Endothelial cell of umbilical vein (primary cell): ENCODE results near the gene TRAPPC2. TPM values are rescaled to one million over a fixed set of nuclear protein-coding genes. Genes with fewer than 3 reads are reported as not detected.
"Not testable (repeated sequence)": the region's sequence is repeated elsewhere in the genome, so short reads cannot be mapped to it uniquely, and the experiment has no call there.

Experiments used
- BruUV-seq: library from RNA; stranded (reverse); fragments of 400-500 nt; replicated peaks from 2 replicates; lab custom pipeline; 2021; lab: Mats Ljungman, UMichigan
- CTCF ChIA-PET: fragments of 300-600, 350-600 bp; sonication (Branson Sonifier 250); formaldehyde crosslinking; loops from one replicate; lab custom pipeline; 2021; ENCODE audit warnings: antibody characterized with exemption, inconsistent platforms; lab: Charles Lee
- POLR2A ChIA-PET: fragments of 300-600, 350-600 bp; sonication (Branson Sonifier 250); formaldehyde crosslinking; loops from one replicate; lab custom pipeline; 2021; ENCODE audit warnings: antibody characterized with exemption, inconsistent platforms; lab: Charles Lee
- DNase-seq: peaks from one replicate; pipeline ENCODE4 v3.0.0-alpha.2; 2011; ENCODE audit warnings: low read depth, low spot score
- FAIRE-seq: peaks from 2 replicates; lab custom pipeline; 2011; peaks lifted over from hg19 to GRCh38; lab: Jason Lieb, UNC
- H2AFZ ChIP-seq: 2 replicates; pipeline ENCODE4 v1.6.0; 2012; ENCODE audit warnings: low read depth, low read length, control low read depth, inconsistent platforms
- H3K27ac ChIP-seq: 2 replicates; pipeline ENCODE4 v1.5.1; 2011; ENCODE audit warnings: low read depth, mild to moderate bottlenecking, control low read depth, low read length, moderate library complexity; ENCODE audit not compliant: insufficient read depth
- H3K27me3 ChIP-seq, 2 experiments: 2 replicates each; pipeline versions ENCODE4 v1.6.0 to v1.6.1; 2011; ENCODE audit warnings: low read length in 2 of 2, mixed read lengths in 1 of 2; ENCODE audit not compliant: control insufficient read depth in 2 of 2, insufficient read depth in 2 of 2
- H3K36me3 ChIP-seq, 2 experiments: 2 replicates in 1 of 2; 3 replicates in 1 of 2; pipeline ENCODE4 v1.5.1; 2011; ENCODE audit warnings: low read length in 2 of 2, mild to moderate bottlenecking in 1 of 2, moderate library complexity in 1 of 2; ENCODE audit not compliant: control insufficient read depth in 2 of 2, insufficient read depth in 2 of 2; ENCODE audit errors: extremely low read depth in 1 of 2
- H3K4me1 ChIP-seq: 3 replicates; pipeline ENCODE4 v1.5.1; 2011; ENCODE audit warnings: mild to moderate bottlenecking, low read length; ENCODE audit not compliant: control insufficient read depth, insufficient read depth; ENCODE audit errors: extremely low read depth
- H3K4me2 ChIP-seq: 2 replicates; pipeline ENCODE4 v1.6.1; 2011; ENCODE audit warnings: low read length, control low read depth, mixed read lengths; ENCODE audit not compliant: insufficient read depth
- H3K4me3 ChIP-seq, 3 experiments: fragments of 200-600 bp in 1 of 3; sonication (generic), shearing (Covaris generic) in 1 of 3; replicated peaks in 1 of 3; 2 replicates each; pipeline ENCODE4 v1.5.1; 2011 to 2016; ENCODE audit warnings: control low read depth in 3 of 3, low read length in 3 of 3, mild to moderate bottlenecking in 2 of 3, inconsistent platforms in 1 of 3, low read depth in 1 of 3, moderate library complexity in 1 of 3; ENCODE audit not compliant: insufficient read depth in 1 of 3
- H3K79me2 ChIP-seq: 2 replicates; pipeline ENCODE4 v1.6.0; 2012; ENCODE audit warnings: low read length, inconsistent platforms; ENCODE audit not compliant: control insufficient read depth, insufficient read depth
- H3K9ac ChIP-seq: replicated peaks from 2 replicates; pipeline ENCODE3; 2011; ENCODE audit warnings: low read length, control low read depth; ENCODE audit not compliant: insufficient read depth; ENCODE audit errors: extremely low read depth
- H3K9me1 ChIP-seq: replicated peaks from 3 replicates; pipeline ENCODE4 v1.6.0; 2011; ENCODE audit warnings: mild to moderate bottlenecking, low read length; ENCODE audit not compliant: control insufficient read depth, insufficient read depth; ENCODE audit errors: extremely low read depth
- H3K9me3 ChIP-seq: replicated peaks from 2 replicates; pipeline ENCODE4 v1.5.1; 2012; ENCODE audit warnings: low read length, inconsistent platforms; ENCODE audit not compliant: control insufficient read depth, insufficient read depth
- H4K20me1 ChIP-seq: replicated peaks from 2 replicates; pipeline ENCODE3; 2011; ENCODE audit warnings: mild to moderate bottlenecking, low read length; ENCODE audit not compliant: control insufficient read depth, insufficient read depth; ENCODE audit errors: extremely low read depth
- CTCF ChIP-seq, 2 donors: IDR thresholded peaks; 1 replicate in 1 of 2; 2 replicates in 1 of 2; pipeline ENCODE4 v1.5.1; 2011; ENCODE audit warnings: low read length in 2 of 2, mild to moderate bottlenecking in 2 of 2, moderate library complexity in 2 of 2, control low read depth in 1 of 2, inconsistent platforms in 1 of 2, low read depth in 1 of 2; ENCODE audit not compliant: insufficient read depth in 1 of 2; ENCODE audit errors: extremely low read depth in 1 of 2
- EZH2 ChIP-seq: IDR thresholded peaks from 2 replicates; pipeline ENCODE4 v1.6.1; 2012; ENCODE audit warnings: borderline replicate concordance, low read depth, mild to moderate bottlenecking, moderate library complexity, low read length, inconsistent platforms; ENCODE audit not compliant: severe bottlenecking
- FOS ChIP-seq: IDR thresholded peaks from 2 replicates; pipeline ENCODE4 v1.6.1; 2011; ENCODE audit warnings: mild to moderate bottlenecking, low read length, moderate library complexity, borderline replicate concordance; ENCODE audit not compliant: insufficient read depth
- GATA2 ChIP-seq: IDR thresholded peaks from 2 replicates; pipeline ENCODE4 v1.7.0; 2011; ENCODE audit warnings: low read depth, mild to moderate bottlenecking, moderate library complexity, mixed read lengths, low read length; ENCODE audit not compliant: insufficient read length, insufficient read depth
- JUN ChIP-seq: IDR thresholded peaks from 2 replicates; pipeline ENCODE4 v1.6.1; 2011; ENCODE audit warnings: borderline replicate concordance, low read depth; ENCODE audit not compliant: insufficient read length, insufficient read depth
- MAX ChIP-seq: IDR thresholded peaks from 2 replicates; pipeline ENCODE4 v1.6.1; 2011; ENCODE audit not compliant: insufficient read depth, insufficient read length
- MYC ChIP-seq: IDR thresholded peaks from one replicate; pipeline ENCODE4 v1.6.1; 2011; ENCODE audit warnings: mild to moderate bottlenecking, low read depth, low read length
- POLR2A ChIP-seq: IDR thresholded peaks from 2 replicates; pipeline ENCODE4 v1.6.1; 2012; ENCODE audit warnings: low read depth, mild to moderate bottlenecking, control low read depth, low read length
- POLR2AphosphoS5 ChIP-seq: IDR thresholded peaks from 2 replicates; pipeline ENCODE4 v1.6.1; 2012; ENCODE audit warnings: low read depth, mild to moderate bottlenecking, control low read depth, low read length, moderate library complexity; ENCODE audit not compliant: insufficient read depth
- dilution Hi-C: fragments of 300-500 bp; cut with MboI; formaldehyde crosslinking; loops from one replicate; pipeline ENCODE4 v1.15.0; 2019; ENCODE audit warnings: low sequenced_read_pairs; ENCODE audit not compliant: extremely low pct_ligation_motif_present
- intact Hi-C: fragments of 100-400 bp; cut with micrococcal nuclease; formaldehyde crosslinking; loops from one replicate; pipeline ENCODE4 v1.10.0; 2022
- polyA plus RNA-seq, 4 experiments: library from polyadenylated mRNA; depleted of rRNA in 3 of 4; stranded (reverse) in 3 of 4; unstranded in 1 of 4; fragments of >200 nt; gene quantifications; 2 replicates each; pipeline versions ENCODE4 v1.2.1 to v1.2.3, GENCODE V29; 2011 to 2012; ENCODE audit warnings: missing spikeins in 1 of 4
- total RNA-seq: library from RNA; stranded (reverse); gene quantifications from 2 replicates; pipeline ENCODE4 v1.2.3, GENCODE V29; 2021

TRAPPC2 gene
- total and polyA plus RNA-seq, 2 donors (not counting 3 experiments of a cell fraction or from before 2014, with no cell fraction given), result 6.6 to 13.0 TPM

- Histone ChIP-seq H3K27me3 (no peaks in the 10 kb centered on the region), H3K4me3 (no peak overlapping the region), H2AFZ (no peak overlapping the region), H3K36me3 (no peaks in the 10 kb centered on the region), H3K27ac (no peak overlapping the region), H3K9me1 (no peaks in the 10 kb centered on the region), H3K9me3 (no peaks in the 10 kb centered on the region), H3K79me2 (no peaks in the 10 kb centered on the region), H4K20me1 (no peaks in the 10 kb centered on the region), H3K4me1 (no peaks in the 10 kb centered on the region), H3K4me2 (no peak overlapping the region), H3K9ac (no peak overlapping the region)
- FAIRE-seq (no peak), DNase-seq (no peak)
- no TSS peak for BruUV-seq
- CTCF ChIA-PET, result interaction anchor here (1.4 kb wide), 1 partner anchor 18 kb away, joined by 3 read pairs; the partner anchor contains the start of gene RAB9A
- intact Hi-C loops, result no loop called here
- POLR2A ChIA-PET, result no interaction called here
- dilution Hi-C loops, result no loop called here
- no peak for TF ChIP-seq MAX
- no peak for TF ChIP-seq GATA2
- TF ChIP-seq MYC, result no peak
- no peak for TF ChIP-seq JUN
- no peak for TF ChIP-seq EZH2
- no peak for TF ChIP-seq POLR2A
- TF ChIP-seq FOS, result no peak
- TF ChIP-seq CTCF (IDR thresholded peaks at IDR 0.05; ENCODE audit: extremely low read depth in 1 of 2, insufficient read depth in 1 of 2, low read depth in 1 of 2, low read length in 2 of 2), result no peak
- TF ChIP-seq POLR2AphosphoS5, result no peak
These were observed 64.2 kb downstream of the TRAPPC2 start for GRCh38 chrX:13670197-13670596.

GRCh38 chrX:13669755-13670154 is 64.7 kb downstream of the TRAPPC2 start:
- H4K20me1 ChIP-seq, POLR2A ChIA-PET, H3K79me2 ChIP-seq, H3K27ac ChIP-seq, H3K27me3 ChIP-seq, H2AFZ ChIP-seq, FAIRE-seq, H3K9ac ChIP-seq, H3K4me2 ChIP-seq, intact Hi-C loops, H3K4me1 ChIP-seq, dilution Hi-C loops, H3K36me3 ChIP-seq, DNase-seq, H3K9me3 ChIP-seq, H3K9me1 ChIP-seq, BruUV-seq, H3K4me3 ChIP-seq: not testable (repeated sequence)
- CTCF ChIA-PET, result interaction anchor here (0.6 to 1.4 kb wide), 6 partner anchors 11 to 163 kb away, joined by 3 read pairs; partner anchors contain the start of gene RAB9A
